Lung (tissue), 12 donors: ENCODE measurements around the gene CCT5. TPM values are rescaled to one million over a fixed set of nuclear protein-coding genes. Genes with fewer than 3 reads are reported as not detected.

ENCODE experiments used
- ATAC-seq: fragments of 200-7000 bp; cut with Tn5 transposase; one replicate; pipeline ENCODE4 v1.9.1; 2020; ENCODE audit warnings: moderate number of reproducible peaks; ENCODE audit not compliant: insufficient read depth, low FRiP score
- DNase-seq, 3 donors: peaks; one replicate each; pipeline ENCODE4 v3.0.0-alpha.2; 2013 to 2017
- H3K27ac ChIP-seq, 2 donors: one replicate each; pipeline ENCODE4 v1.5.1; 2013; ENCODE audit warnings: mild to moderate bottlenecking in 2 of 2, moderate library complexity in 2 of 2, control low read depth in 1 of 2, inconsistent platforms in 1 of 2, low read depth in 1 of 2, low read length in 1 of 2
- H3K27me3 ChIP-seq, 3 donors: one replicate each; pipeline ENCODE4 v1.5.1; 2013; ENCODE audit warnings: low read length in 2 of 3; ENCODE audit not compliant: control insufficient read depth in 3 of 3, insufficient read depth in 3 of 3
- H3K36me3 ChIP-seq, 4 donors: one replicate each; pipeline ENCODE4 v1.5.1; 2013; ENCODE audit warnings: low read length in 4 of 4, mild to moderate bottlenecking in 1 of 4, moderate library complexity in 1 of 4; ENCODE audit not compliant: control insufficient read depth in 4 of 4, insufficient read depth in 4 of 4
- H3K4me1 ChIP-seq, 5 donors: one replicate each; pipeline ENCODE4 v1.5.1; 2013; ENCODE audit warnings: low read length in 5 of 5, mild to moderate bottlenecking in 2 of 5, moderate library complexity in 1 of 5; ENCODE audit not compliant: control insufficient read depth in 5 of 5, insufficient read depth in 5 of 5
- H3K4me3 ChIP-seq: one replicate; pipeline ENCODE4 v1.5.1; 2013; ENCODE audit warnings: mild to moderate bottlenecking, control low read depth, moderate library complexity
- H3K9ac ChIP-seq, 2 donors: one replicate each; pipeline ENCODE4 v1.5.1; 2013; ENCODE audit warnings: low read length in 2 of 2, control low read depth in 1 of 2; ENCODE audit not compliant: insufficient read depth in 1 of 2
- H3K9me3 ChIP-seq, 4 donors: one replicate each; pipeline ENCODE4 v1.5.1; 2013; ENCODE audit warnings: low read length in 3 of 4, mild to moderate bottlenecking in 1 of 4, moderate library complexity in 1 of 4; ENCODE audit not compliant: control insufficient read depth in 4 of 4, insufficient read depth in 3 of 4
- CTCF ChIP-seq: IDR thresholded peaks from 2 replicates; pipeline ENCODE4 v1.5.1; 2012; ENCODE audit warnings: mild to moderate bottlenecking; ENCODE audit errors: control extremely low read depth, extremely low read depth
- WGBS, 2 donors: extraction: QIAGEN DNeasy Blood & Tissue Kit; methylation state at CpG; one replicate each; pipeline ENCODE4 v1.1.7; 2013; 5-methylcytosine and 5-hydroxymethylcytosine counted together
- polyA plus RNA-seq, 2 donors: library from polyadenylated mRNA; stranded (reverse); fragments of 200-250 nt; gene quantifications; one replicate each; pipeline ENCODE4 v1.2.1, GENCODE V29; 2013
- total RNA-seq, 2 donors: library from RNA; depleted of rRNA in 1 of 2; stranded (reverse); fragments of >200 nt in 1 of 2; gene quantifications; one replicate each; pipeline ENCODE4 v1.2.1, GENCODE V29; 2014 to 2021
- donor health status: control.
- donor health status: control.
- donor health status: Bipolar disorder and iron deficiency.
- donor health status: healthy.
- donor health status: DM: yes; HTN: yes; CAD: no.

The CCT5 gene
- total and polyA plus RNA-seq, 4 donors = 127 to 257 (median 155) TPM

DNA sequence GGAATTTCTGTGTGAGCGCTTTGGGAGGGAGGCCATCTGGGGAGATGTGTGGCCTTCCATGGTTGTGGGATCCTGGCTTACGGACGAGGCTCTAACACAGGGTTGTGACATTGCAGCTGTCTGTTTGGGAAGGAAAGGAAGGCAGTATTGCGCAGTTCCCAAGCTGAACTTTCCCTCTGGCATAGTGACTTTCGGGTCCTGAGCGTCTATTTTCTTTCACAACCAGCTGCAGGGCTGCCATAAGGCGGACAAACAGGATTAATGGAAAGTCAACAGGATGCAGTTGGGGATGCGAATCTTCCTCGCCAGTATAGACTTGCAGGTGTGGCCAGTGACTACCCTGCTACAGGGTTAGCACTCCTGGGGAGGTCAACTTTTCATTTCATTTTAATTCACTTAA is 25.9 kb downstream of the CCT5 start:
- TF ChIP-seq CTCF = no peak
- no peak overlapping the region for H3K9ac ChIP-seq
- H3K36me3 ChIP-seq = no peaks in the 10 kb centered on the region
- no peaks in the 10 kb centered on the region for H3K9me3 ChIP-seq
- WGBS, 2 donors = 57 to 78% methylated on average over 9 of the region's 9 CpGs
- no peaks in the 10 kb centered on the region for H3K27me3 ChIP-seq
- H3K4me1 ChIP-seq = peaks cover 0 to 1% (median 0%) of the 10 kb centered on the region in 5 donors
- H3K27ac ChIP-seq = no peak overlapping the region
- DNase-seq (peak; percentile 36 to 83 (median 38)), ATAC-seq (peak; percentile 47)
- no peak overlapping the region for H3K4me3 ChIP-seq

GRCh38 chr5:10276691-10277090 is 26.6 kb downstream of the CCT5 start:
- Histone ChIP-seq H3K36me3 (no peaks in the 10 kb centered on the region), H3K9ac (no peak overlapping the region), H3K27ac (no peak overlapping the region), H3K4me3 (no peak overlapping the region), H3K4me1 (peaks cover 0 to under 1% (median 0%) of the 10 kb centered on the region in 5 donors), H3K9me3 (no peaks in the 10 kb centered on the region), H3K27me3 (no peaks in the 10 kb centered on the region)
- WGBS, 2 donors = 84 to 87% methylated on average over 7 of the region's 7 CpGs
- no peak for DNase-seq
- TF ChIP-seq CTCF = no peak
- ATAC-seq = no peak

DNA sequence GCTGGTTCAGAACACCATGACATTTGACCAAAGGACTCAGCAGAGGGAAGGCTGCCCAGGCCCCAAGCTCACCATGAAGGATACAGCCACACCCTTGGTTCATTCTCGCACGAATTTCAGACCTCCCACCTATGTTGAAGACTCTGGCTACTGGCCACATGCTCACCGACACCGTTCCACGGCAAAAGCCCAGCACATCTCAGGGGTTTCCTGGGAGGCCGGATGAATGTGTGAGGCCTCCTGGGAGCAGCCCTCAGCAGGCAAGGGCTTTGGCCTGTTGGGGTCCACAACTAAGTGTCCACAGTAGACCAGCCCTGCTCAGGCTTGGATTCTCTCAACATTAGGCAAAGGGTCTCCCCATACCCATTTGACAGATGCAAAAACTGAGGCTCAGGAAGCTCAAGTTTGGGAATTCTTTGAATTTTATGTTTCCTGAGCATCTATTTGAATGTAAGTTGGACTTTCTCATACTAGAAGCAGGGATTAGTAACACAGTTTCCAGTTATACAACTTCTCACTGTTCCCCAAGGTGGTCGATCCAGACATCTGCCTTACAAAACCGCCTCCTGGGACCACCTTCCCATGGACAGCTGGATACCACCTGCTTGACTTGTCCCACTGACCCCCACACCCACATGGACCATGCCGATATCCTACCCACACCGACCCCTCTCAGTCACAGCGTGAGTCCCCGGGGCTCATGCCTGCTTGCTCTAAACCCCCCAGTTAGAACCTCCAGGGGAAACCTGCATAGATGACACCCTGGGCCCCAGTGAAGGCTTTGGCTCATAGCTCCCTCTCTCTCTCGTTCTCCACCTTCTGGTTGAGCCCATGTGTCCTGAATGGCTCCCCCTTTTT is 27.9 kb downstream of the CCT5 start:
- Histone ChIP-seq H3K4me1 (no peaks in the 10 kb centered on the region), H3K27me3 (no peaks in the 10 kb centered on the region), H3K9me3 (no peaks in the 10 kb centered on the region), H3K36me3 (no peaks in the 10 kb centered on the region), H3K9ac (no peak overlapping the region), H3K4me3 (no peak overlapping the region), H3K27ac (no peak overlapping the region)
- no peak for ATAC-seq
- TF ChIP-seq CTCF = no peak
- DNase-seq = no peak
- WGBS, 2 donors = 94 to 96% methylated on average over 13 of the region's 13 CpGs
